Measurements from ENCODE around the gene ARMC6. TPM values are rescaled to one million over a fixed set of nuclear protein-coding genes. Genes with fewer than 3 reads are reported as not detected.

ARMC6 gene
- total RNA-seq, 1 experiment from 2014 or later: 66.5 TPM

DNA sequence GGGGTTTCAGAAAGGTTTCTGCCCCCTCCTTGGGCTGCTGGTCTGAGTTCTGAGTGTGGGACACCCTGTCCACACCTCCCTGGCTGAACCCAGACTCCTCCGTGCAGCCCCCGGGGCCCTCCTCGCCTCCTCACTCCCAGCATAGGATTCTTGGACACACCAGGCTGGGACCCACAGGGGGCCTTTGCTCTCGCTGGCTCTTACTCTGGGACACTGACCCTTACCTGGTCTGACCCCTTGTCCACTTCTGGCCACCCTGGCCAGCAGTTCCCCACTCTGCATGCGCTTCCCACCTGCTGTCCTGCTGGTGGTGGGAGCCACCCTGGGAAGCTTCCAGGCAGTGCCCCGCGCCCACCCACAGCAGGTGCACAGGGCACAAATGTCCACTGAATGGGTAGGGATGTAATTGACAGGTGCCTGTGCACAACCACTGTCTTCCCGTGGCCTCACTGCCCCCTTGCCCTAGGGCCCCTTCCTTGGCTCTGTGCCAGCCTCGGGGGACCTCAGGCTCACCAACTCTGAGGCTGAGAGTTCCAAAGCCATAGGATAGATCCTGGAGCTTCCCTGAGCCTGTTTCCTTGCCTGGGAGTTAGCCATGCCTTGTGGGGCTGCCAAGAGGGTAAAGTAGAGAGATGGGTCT, 23.4 kb downstream of the ARMC6 start:
- Mint-ChIP-seq H3K27ac (no peak overlapping the region), H3K4me1 (no peaks in the 10 kb centered on the region), H3K4me3 (no peak overlapping the region), H3K27me3 (ENCODE audit: low read depth) (peaks cover 2% of the 10 kb centered on the region; the same call in 1 of the 2 replicates), H3K36me3 (ENCODE audit: insufficient read depth in 1 of 3, low read depth in 3 of 3) (peaks cover 28 to 77% (median 55%) of the 10 kb centered on the region in 3 experiments), H3K9me3 (no peaks in the 10 kb centered on the region; a peak in 1 of 5 replicates)
- H3T11ph ChIP-seq (ENCODE audit: low read length): no peak overlapping the region
- no peaks in the 10 kb centered on the region for H3K79me1 ChIP-seq (ENCODE audit: insufficient read depth, low read depth, low read length, poor library complexity, severe bottlenecking)
- no peak overlapping the region for H4K5ac ChIP-seq (ENCODE audit: insufficient read length, low read depth, low read length)
- no peaks in the 10 kb centered on the region for H3K9me3 ChIP-seq (ENCODE audit: control insufficient read depth, low read depth, low read length)
- no peak overlapping the region for H2BK5ac ChIP-seq (ENCODE audit: insufficient read length, low read length)
- no CpG with 5 or more reads among the region's 9 CpGs for WGBS (ENCODE audit: extremely low coverage, insufficient read length, low lambda C conversion rate)
- H2AFZ ChIP-seq (ENCODE audit: low read length): no peak overlapping the region
- no peaks in the 10 kb centered on the region for H3K23me2 ChIP-seq (ENCODE audit: insufficient read length, low read depth, low read length, poor library complexity, severe bottlenecking)
- H4K8ac ChIP-seq (replicated peaks; ENCODE audit: insufficient read length, low read depth, low read length): no peak overlapping the region
- no peaks in the 10 kb centered on the region for H3K4me1 ChIP-seq (ENCODE audit: insufficient read depth, low read length)
- TF ChIP-seq, protein P1, sequence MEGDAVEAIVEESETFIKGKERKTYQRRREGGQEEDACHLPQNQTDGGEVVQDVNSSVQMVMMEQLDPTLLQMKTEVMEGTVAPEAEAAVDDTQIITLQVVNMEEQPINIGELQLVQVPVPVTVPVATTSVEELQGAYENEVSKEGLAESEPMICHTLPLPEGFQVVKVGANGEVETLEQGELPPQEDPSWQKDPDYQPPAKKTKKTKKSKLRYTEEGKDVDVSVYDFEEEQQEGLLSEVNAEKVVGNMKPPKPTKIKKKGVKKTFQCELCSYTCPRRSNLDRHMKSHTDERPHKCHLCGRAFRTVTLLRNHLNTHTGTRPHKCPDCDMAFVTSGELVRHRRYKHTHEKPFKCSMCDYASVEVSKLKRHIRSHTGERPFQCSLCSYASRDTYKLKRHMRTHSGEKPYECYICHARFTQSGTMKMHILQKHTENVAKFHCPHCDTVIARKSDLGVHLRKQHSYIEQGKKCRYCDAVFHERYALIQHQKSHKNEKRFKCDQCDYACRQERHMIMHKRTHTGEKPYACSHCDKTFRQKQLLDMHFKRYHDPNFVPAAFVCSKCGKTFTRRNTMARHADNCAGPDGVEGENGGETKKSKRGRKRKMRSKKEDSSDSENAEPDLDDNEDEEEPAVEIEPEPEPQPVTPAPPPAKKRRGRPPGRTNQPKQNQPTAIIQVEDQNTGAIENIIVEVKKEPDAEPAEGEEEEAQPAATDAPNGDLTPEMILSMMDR (conservative IDR thresholded peaks at IDR 0.05): no peak
- no peak overlapping the region for H3K14ac ChIP-seq (ENCODE audit: insufficient read depth, low read length)
- no peak overlapping the region for H3K27ac ChIP-seq (ENCODE audit: insufficient read length, low read depth, low read length)
- H3K4me2 ChIP-seq (ENCODE audit: insufficient read depth, insufficient read length, low read length): no peak overlapping the region
- H2BK20ac ChIP-seq (ENCODE audit: low read depth, low read length, poor library complexity, severe bottlenecking): no peak overlapping the region
- no peak overlapping the region for H3K9ac ChIP-seq (ENCODE audit: extremely low read depth, insufficient read length, low read length)
- H3K18ac ChIP-seq (ENCODE audit: insufficient read length, low read depth, low read length): no peak overlapping the region
- no peak overlapping the region for H3K4ac ChIP-seq (ENCODE audit: low read depth, low read length)
- H2AK5ac ChIP-seq (ENCODE audit: insufficient read length, low read length): no peak overlapping the region
- H3K56ac ChIP-seq (ENCODE audit: insufficient read length, low read depth, low read length): no peak overlapping the region
- no peak overlapping the region for H2BK15ac ChIP-seq (ENCODE audit: low read depth, low read length)
- DNase-seq: no peak
- H3K27me3 ChIP-seq (ENCODE audit: insufficient read depth, low read length): no peaks in the 10 kb centered on the region; the same call in 1 of the 2 replicates
- no peak overlapping the region for H2BK120ac ChIP-seq (ENCODE audit: low read depth, low read length, poor library complexity, severe bottlenecking)
- H3K23ac ChIP-seq (ENCODE audit: insufficient read length, low read depth, low read length): no peak overlapping the region
- no peaks in the 10 kb centered on the region for H3K79me2 ChIP-seq (ENCODE audit: insufficient read depth, low read length)
- no peaks in the 10 kb centered on the region for H4K20me1 ChIP-seq (ENCODE audit: control insufficient read depth, insufficient read depth, insufficient read length)
- no peak overlapping the region for H2BK12ac ChIP-seq (ENCODE audit: insufficient read length, low read depth, low read length)
- H4K91ac ChIP-seq (ENCODE audit: insufficient read length, low read depth, low read length): no peak overlapping the region
